Right cardiac atrium (tissue), 5 donors: ENCODE data around the gene FOXO4. TPM values are rescaled to one million over a fixed set of nuclear protein-coding genes. Genes with fewer than 3 reads are reported as not detected.
A peak's percentile ranks its signal among the peaks of the same experiment; 100 is the strongest.

Experiments used
- ATAC-seq, 2 donors: fragments of 200-7000 bp; cut with Tn5 transposase; one replicate each; pipeline versions ENCODE4 v1.8.0 to v1.9.1; 2020; ENCODE audit warnings: moderate library complexity in 2 of 2, mild to moderate bottlenecking in 1 of 2
- DNase-seq, 3 donors: peaks; one replicate each; pipeline ENCODE4 v3.0.0-alpha.2; 2020
- H3K27ac ChIP-seq: one replicate; pipeline ENCODE4 v1.5.1; 2013; ENCODE audit warnings: mild to moderate bottlenecking, low read length, control low read depth, moderate library complexity
- H3K27me3 ChIP-seq: one replicate; pipeline ENCODE4 v1.6.1; 2013; ENCODE audit not compliant: control insufficient read depth, insufficient read depth
- H3K4me1 ChIP-seq: one replicate; pipeline ENCODE4 v1.6.1; 2013; ENCODE audit warnings: low read length; ENCODE audit not compliant: control insufficient read depth, insufficient read depth
- H3K4me3 ChIP-seq: one replicate; pipeline ENCODE4 v1.5.1; 2013; ENCODE audit warnings: low read length, control low read depth
- H3K9me3 ChIP-seq: one replicate; pipeline ENCODE4 v1.6.1; 2013; ENCODE audit warnings: low read length; ENCODE audit not compliant: control insufficient read depth
- WGBS: extraction: QIAGEN DNeasy Blood & Tissue Kit; methylation state at CpG from one replicate; pipeline ENCODE4 v1.1.7; 2013; 5-methylcytosine and 5-hydroxymethylcytosine counted together
- intact Hi-C, 4 donors: fragments of 100-400 bp; cut with DNase I; formaldehyde crosslinking; loops; one replicate each; pipeline versions ENCODE4 v1.11.0 to v1.14.0; 2022 to 2023
- polyA plus RNA-seq: library from polyadenylated mRNA; stranded (reverse); fragments of 200-250 nt; gene quantifications from one replicate; pipeline ENCODE4 v1.2.3, GENCODE V29; 2013
- total RNA-seq, 4 donors: library from RNA; stranded (reverse); fragmentation: NEBNext Ultra II Directional; extraction: Animal tissue kit (Norgen Biotek cat#: 25700); gene quantifications; one replicate each; pipeline ENCODE4 v1.2.1, GENCODE V29; 2021
- donor health status: healthy with polysubstance abuse.
- donor health status: DM: no; HTN: yes; CAD: no.
- donor health status: DM: no; HTN: no; CAD: no.
- donor health status: DM: no; HTN: yes; CAD: no; lungs with severe emphysema.
- donor health status: DM: yes; HTN: yes; CAD: no.

FOXO4 gene
- total and polyA plus RNA-seq, 5 donors = 27.8 to 59.2 (median 35.5) TPM

- ATAC-seq (peak in 1 of 2 donors; percentile 25), DNase-seq (peak in 2 of 3 donors; percentile 59 to 62)
- H3K27ac ChIP-seq = no peak within 1 kb of the TSS
- intact Hi-C loops = no loop called here
- no peaks in the 10 kb centered on the region for H3K27me3 ChIP-seq
- peaks cover 3% of the 10 kb centered on the region for H3K4me1 ChIP-seq
- 8% methylated on average over 28 of the region's 28 CpGs for WGBS
- no peaks in the 10 kb centered on the region for H3K9me3 ChIP-seq
- H3K4me3 ChIP-seq = peak within 1 kb of the TSS; percentile 42
These were observed 49.0 kb downstream of the FOXO4 start, which contains the start of gene NLGN3 for GRCh38 chrX:71144651-71145050. Gene NLGN3, plus strand, starts transcription at chrX:71144841. Its CDS starts 2,909 bp downstream, at chrX:71147750.

- no peak overlapping the region for H3K27ac ChIP-seq
- no peaks in the 10 kb centered on the region for H3K27me3 ChIP-seq
- peaks cover 3% of the 10 kb centered on the region for H3K4me1 ChIP-seq
- H3K9me3 ChIP-seq = no peaks in the 10 kb centered on the region
- intact Hi-C loops = no loop called here
- 80% methylated on average over 28 of the region's 28 CpGs for WGBS
- H3K4me3 ChIP-seq = no peak overlapping the region
- ATAC-seq = no peak
- DNase-seq = no peak
These were observed 52.0 kb downstream of the FOXO4 start for GRCh38 chrX:71147496-71148277.

GRCh38 chrX:71148278-71148663 lies 52.6 kb downstream of the FOXO4 start:
- H3K27ac ChIP-seq = no peak overlapping the region
- no peaks in the 10 kb centered on the region for H3K27me3 ChIP-seq
- no peak overlapping the region for H3K4me3 ChIP-seq
- DNase-seq = no peak
- ATAC-seq = no peak
- intact Hi-C loops = no loop called here
- H3K4me1 ChIP-seq = peaks cover 3% of the 10 kb centered on the region
- WGBS = 68% methylated on average over 8 of the region's 8 CpGs
- H3K9me3 ChIP-seq = no peaks in the 10 kb centered on the region

- no peak overlapping the region for H3K27ac ChIP-seq
- 70% methylated on average over 7 of the region's 7 CpGs for WGBS
- no peaks in the 10 kb centered on the region for H3K27me3 ChIP-seq
- no peak overlapping the region for H3K4me3 ChIP-seq
- no peaks in the 10 kb centered on the region for H3K9me3 ChIP-seq
- DNase-seq (no peak), ATAC-seq (no peak)
- no peaks in the 10 kb centered on the region for H3K4me1 ChIP-seq
- intact Hi-C loops = no loop called here
These were observed 55.7 kb downstream of the FOXO4 start for GRCh38 chrX:71151366-71151765.

Other genes starting within 250 kb of the FOXO4 start
- gene TEX11, start 187.1 kb upstream of the FOXO4 start, total RNA-seq = under 1 TPM in 2 of 4 donors, not detected in 2; 0.09 to 0.25 TPM
- gene TEX11, start 187.1 kb upstream of the FOXO4 start, polyA plus RNA-seq = not detected
- gene SLC7A3, start 164.8 kb upstream of the FOXO4 start, total RNA-seq = not detected
- gene SLC7A3, start 164.8 kb upstream of the FOXO4 start, polyA plus RNA-seq = not detected
- gene SNX12, start 27.5 kb upstream of the FOXO4 start, total RNA-seq = 10 to 100 TPM; 46.8 to 54.2 (median 50.6) TPM
- 26.1 TPM for gene SNX12, start 27.5 kb upstream of the FOXO4 start, polyA plus RNA-seq
- under 1 TPM in 1 of 4 donors, not detected in 3; 0.71 TPM for gene CXorf65, start 10.9 kb downstream of the FOXO4 start, total RNA-seq
- not detected for gene CXorf65, start 10.9 kb downstream of the FOXO4 start, polyA plus RNA-seq
- 1 to 10 TPM in 3 of 4 donors, under 1 TPM in 1; 0.88 to 4.1 (median 2.2) TPM for gene IL2RG, start 15.7 kb downstream of the FOXO4 start, total RNA-seq
- 1.1 TPM for gene IL2RG, start 15.7 kb downstream of the FOXO4 start, polyA plus RNA-seq
- gene MED12, start 22.7 kb downstream of the FOXO4 start, total RNA-seq = 10 to 100 TPM; 19.6 to 25.9 (median 24.2) TPM
- gene MED12, start 22.7 kb downstream of the FOXO4 start, polyA plus RNA-seq = 10.2 TPM
- gene NLGN3, start 49.0 kb downstream of the FOXO4 start, total RNA-seq = 1 to 10 TPM in 3 of 4 donors, under 1 TPM in 1; 0.75 to 1.9 (median 1.4) TPM
- 0.88 TPM for gene NLGN3, start 49.0 kb downstream of the FOXO4 start, polyA plus RNA-seq
- not detected for gene GJB1, start 127.4 kb downstream of the FOXO4 start, total RNA-seq
- 0.11 TPM for gene GJB1, start 127.4 kb downstream of the FOXO4 start, polyA plus RNA-seq
- gene ZMYM3, start 158.3 kb downstream of the FOXO4 start, total RNA-seq = 10 to 100 TPM; 13.0 to 24.2 (median 18.4) TPM
- 6.9 TPM for gene ZMYM3, start 158.3 kb downstream of the FOXO4 start, polyA plus RNA-seq
- gene NONO, start 187.8 kb downstream of the FOXO4 start, total RNA-seq = 100 to 1,000 TPM; 124 to 157 (median 135) TPM
- gene NONO, start 187.8 kb downstream of the FOXO4 start, polyA plus RNA-seq = 61.9 TPM
- 100 to 1,000 TPM; 113 to 174 (median 125) TPM for gene ITGB1BP2, start 205.9 kb downstream of the FOXO4 start, total RNA-seq
- gene ITGB1BP2, start 205.9 kb downstream of the FOXO4 start, polyA plus RNA-seq = 186 TPM